Measurements from ENCODE around the gene HCN4.

The HCN4 gene

GRCh38 chr15:73346735-73347312 is 21.9 kb downstream of the HCN4 start:
- no peak overlapping the region for H3K27ac ChIP-seq
- TF ChIP-seq ZFX (IDR thresholded peaks at IDR 0.05; ENCODE audit: borderline replicate concordance): no peak
- TF ChIP-seq, protein P1, sequence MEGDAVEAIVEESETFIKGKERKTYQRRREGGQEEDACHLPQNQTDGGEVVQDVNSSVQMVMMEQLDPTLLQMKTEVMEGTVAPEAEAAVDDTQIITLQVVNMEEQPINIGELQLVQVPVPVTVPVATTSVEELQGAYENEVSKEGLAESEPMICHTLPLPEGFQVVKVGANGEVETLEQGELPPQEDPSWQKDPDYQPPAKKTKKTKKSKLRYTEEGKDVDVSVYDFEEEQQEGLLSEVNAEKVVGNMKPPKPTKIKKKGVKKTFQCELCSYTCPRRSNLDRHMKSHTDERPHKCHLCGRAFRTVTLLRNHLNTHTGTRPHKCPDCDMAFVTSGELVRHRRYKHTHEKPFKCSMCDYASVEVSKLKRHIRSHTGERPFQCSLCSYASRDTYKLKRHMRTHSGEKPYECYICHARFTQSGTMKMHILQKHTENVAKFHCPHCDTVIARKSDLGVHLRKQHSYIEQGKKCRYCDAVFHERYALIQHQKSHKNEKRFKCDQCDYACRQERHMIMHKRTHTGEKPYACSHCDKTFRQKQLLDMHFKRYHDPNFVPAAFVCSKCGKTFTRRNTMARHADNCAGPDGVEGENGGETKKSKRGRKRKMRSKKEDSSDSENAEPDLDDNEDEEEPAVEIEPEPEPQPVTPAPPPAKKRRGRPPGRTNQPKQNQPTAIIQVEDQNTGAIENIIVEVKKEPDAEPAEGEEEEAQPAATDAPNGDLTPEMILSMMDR (IDR thresholded peaks at IDR 0.05): no peak

DNA sequence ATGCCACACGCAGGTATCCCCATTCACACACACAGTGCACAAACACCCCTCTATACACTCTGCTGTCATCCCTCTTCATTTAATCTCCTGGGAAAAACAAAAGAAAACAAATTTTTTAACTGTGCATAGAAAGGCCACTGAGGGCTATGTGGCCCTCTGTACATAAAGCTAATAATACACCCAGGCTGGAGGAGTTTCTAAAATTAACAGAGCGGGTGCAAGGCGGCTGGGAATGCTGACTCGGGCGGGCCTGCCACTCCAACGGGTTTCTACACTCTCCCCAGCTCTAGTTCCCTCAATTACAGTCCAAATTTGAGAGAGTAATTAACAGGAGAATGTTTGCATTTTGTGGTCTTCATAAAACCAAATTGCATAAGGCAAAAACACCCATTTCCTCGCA is 23.1 kb downstream of the HCN4 start:
- no peak overlapping the region for H3K27ac ChIP-seq
- TF ChIP-seq ZFX (IDR thresholded peaks at IDR 0.05; ENCODE audit: borderline replicate concordance): no peak
- TF ChIP-seq, protein P1 (IDR thresholded peaks at IDR 0.05): no peak

DNA sequence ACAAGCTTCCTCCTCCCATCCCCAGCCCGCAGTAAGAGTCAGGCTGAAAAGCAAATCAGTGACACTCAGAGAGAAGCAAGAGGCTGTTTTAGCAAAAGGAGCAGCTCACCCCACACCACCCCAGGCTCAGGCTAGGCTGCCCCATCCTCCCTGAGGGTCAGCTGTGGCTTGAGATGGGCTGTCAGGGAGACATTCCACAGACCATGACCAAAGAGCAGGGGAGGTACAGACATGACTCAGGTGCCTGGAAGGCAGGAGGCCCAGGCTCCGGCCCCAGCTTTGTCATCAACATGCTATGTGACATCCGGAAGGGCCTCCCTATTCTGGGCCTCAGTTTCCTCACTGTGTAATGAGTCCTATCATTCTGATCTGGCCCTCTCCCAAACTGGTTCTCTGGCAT is 24.7 kb downstream of the HCN4 start:
- H3K27ac ChIP-seq: no peak overlapping the region
- no peak for TF ChIP-seq ZFX (IDR thresholded peaks at IDR 0.05; ENCODE audit: borderline replicate concordance)

DNA sequence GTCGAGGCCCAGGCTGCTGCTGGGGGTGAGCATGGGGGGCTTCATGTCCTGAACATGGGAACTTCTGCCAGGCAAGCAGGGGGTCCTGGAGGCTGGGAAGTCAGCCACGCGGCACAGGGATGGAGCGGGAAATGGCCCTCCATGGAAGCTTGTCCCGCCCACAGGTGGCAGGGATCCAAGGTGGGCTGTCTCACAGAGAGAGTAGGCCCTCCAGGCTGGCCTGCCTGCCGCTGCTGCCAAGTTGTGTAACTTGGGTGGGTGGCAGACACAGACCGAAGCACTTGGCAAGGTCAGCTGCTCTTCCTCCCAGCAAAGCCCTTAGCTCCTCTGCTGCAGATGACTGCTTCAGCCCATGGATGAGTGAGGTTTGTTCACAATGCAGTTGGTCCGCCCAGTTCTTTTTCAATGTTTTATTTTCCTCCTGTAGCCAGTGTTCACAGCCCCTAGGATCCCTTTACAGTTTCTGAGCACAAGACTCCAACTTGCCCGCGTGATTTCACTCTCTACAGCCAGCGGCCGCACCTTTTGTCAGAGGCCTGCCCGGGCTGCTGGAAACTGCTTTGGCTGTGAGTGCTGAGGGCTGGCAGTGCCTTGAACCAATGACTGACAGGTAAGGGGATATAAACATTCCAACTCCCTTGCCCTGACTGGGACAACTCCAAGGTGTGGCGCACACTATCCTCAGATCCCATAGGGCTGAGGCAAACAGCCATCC is 26.7 kb downstream of the HCN4 start:
- TF ChIP-seq, protein P1 (IDR thresholded peaks at IDR 0.05): no peak
- TF ChIP-seq ZFX (IDR thresholded peaks at IDR 0.05; ENCODE audit: borderline replicate concordance): no peak

GRCh38 chr15:73340502-73341192 is 28.1 kb downstream of the HCN4 start:
- H3K27ac ChIP-seq: no peak overlapping the region
- TF ChIP-seq, protein P1 (IDR thresholded peaks at IDR 0.05): no peak
- no peak for TF ChIP-seq ZFX (IDR thresholded peaks at IDR 0.05; ENCODE audit: borderline replicate concordance)

More for the DNA sequence above, 26.7 kb downstream of the HCN4 start:
- no peak overlapping the region for H3K27ac ChIP-seq

GRCh38 chr15:73338606-73339374 is 30.0 kb downstream of the HCN4 start:
- TF ChIP-seq, protein P1 (IDR thresholded peaks at IDR 0.05): no peak
- no peak for TF ChIP-seq ZFX (IDR thresholded peaks at IDR 0.05; ENCODE audit: borderline replicate concordance)
- no peak overlapping the region for H3K27ac ChIP-seq

GRCh38 chr15:73338058-73338457 is 30.7 kb downstream of the HCN4 start:
- no peak for TF ChIP-seq ZFX (IDR thresholded peaks at IDR 0.05; ENCODE audit: borderline replicate concordance)
- TF ChIP-seq, protein P1 (IDR thresholded peaks at IDR 0.05): no peak

More at GRCh38 chr15:73338058-73338457, 30.7 kb downstream of the HCN4 start:
- H3K27ac ChIP-seq: no peak overlapping the region
